Rectal smooth muscle tissue (tissue), 1 donor: Measurements from ENCODE around the gene RARS2.
A peak's percentile ranks its signal among the peaks of the same experiment; 100 is the strongest.

Experiments used
- H3K27ac ChIP-seq: one replicate; pipeline ENCODE4 v1.7.0; 2013; ENCODE audit warnings: low read depth, low read length, inconsistent platforms
- H3K27me3 ChIP-seq: one replicate; pipeline ENCODE4 v1.7.0; 2013; ENCODE audit warnings: low read length; ENCODE audit not compliant: control insufficient read depth, insufficient read depth
- H3K36me3 ChIP-seq: one replicate; pipeline ENCODE4 v1.7.0; 2013; ENCODE audit warnings: low read length; ENCODE audit not compliant: control insufficient read depth, insufficient read depth
- H3K4me1 ChIP-seq: one replicate; pipeline ENCODE4 v1.7.0; 2013; ENCODE audit warnings: low read length; ENCODE audit not compliant: control insufficient read depth, insufficient read depth
- H3K4me3 ChIP-seq: one replicate; pipeline ENCODE4 v1.7.0; 2013; ENCODE audit warnings: low read length
- H3K9ac ChIP-seq: one replicate; pipeline ENCODE4 v1.7.0; 2013; ENCODE audit warnings: low read length

RARS2 gene

GRCh38 chr6:87483929-87484328, 105.9 kb downstream of the RARS2 start:
- Histone ChIP-seq H3K4me1 (no peaks in the 10 kb centered on the region), H3K4me3 (no peak overlapping the region), H3K27ac (no peak overlapping the region), H3K27me3 (no peaks in the 10 kb centered on the region), H3K9ac (no peak overlapping the region), H3K36me3 (no peaks in the 10 kb centered on the region)

GRCh38 chr6:87482366-87482765, 107.4 kb downstream of the RARS2 start:
- Histone ChIP-seq H3K27ac (no peak overlapping the region), H3K4me3 (no peak overlapping the region), H3K27me3 (no peaks in the 10 kb centered on the region), H3K36me3 (no peaks in the 10 kb centered on the region), H3K9ac (no peak overlapping the region), H3K4me1 (no peaks in the 10 kb centered on the region)

GRCh38 chr6:87481931-87482330, 107.9 kb downstream of the RARS2 start:
- Histone ChIP-seq H3K27ac (no peak overlapping the region), H3K27me3 (no peaks in the 10 kb centered on the region), H3K9ac (no peak overlapping the region), H3K4me3 (no peak overlapping the region), H3K36me3 (no peaks in the 10 kb centered on the region), H3K4me1 (no peaks in the 10 kb centered on the region)

DNA sequence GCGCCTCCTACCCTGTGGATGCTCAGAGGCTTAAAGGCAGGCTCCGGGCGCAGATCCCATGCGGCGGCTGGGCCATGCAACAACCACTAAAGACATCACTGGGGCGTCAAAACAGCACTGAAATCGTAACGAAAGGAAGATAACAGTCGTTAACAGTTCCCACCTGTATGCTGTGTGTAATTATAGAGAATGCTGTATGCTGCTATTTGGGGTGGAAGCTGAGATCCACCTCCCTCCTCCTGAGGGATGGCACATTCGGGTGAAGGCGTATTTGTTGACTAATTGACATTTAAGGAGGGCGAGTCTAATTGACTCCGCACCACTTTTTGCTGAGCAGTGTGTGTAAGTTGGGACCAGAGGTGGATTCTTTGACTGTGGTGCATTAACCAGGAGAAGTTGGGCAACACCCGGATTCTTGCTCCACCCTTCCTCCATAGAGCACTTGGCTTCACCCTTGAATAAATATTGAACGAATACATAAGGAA, 116.3 kb downstream of the RARS2 start:
- H3K36me3 ChIP-seq = no peaks in the 10 kb centered on the region
- no peaks in the 10 kb centered on the region for H3K27me3 ChIP-seq
- H3K9ac ChIP-seq = peak overlapping the region; percentile 70
- H3K27ac ChIP-seq = peak overlapping the region; percentile 96
- peak overlapping the region; percentile 97 for H3K4me3 ChIP-seq
- peaks cover 5% of the 10 kb centered on the region for H3K4me1 ChIP-seq

DNA sequence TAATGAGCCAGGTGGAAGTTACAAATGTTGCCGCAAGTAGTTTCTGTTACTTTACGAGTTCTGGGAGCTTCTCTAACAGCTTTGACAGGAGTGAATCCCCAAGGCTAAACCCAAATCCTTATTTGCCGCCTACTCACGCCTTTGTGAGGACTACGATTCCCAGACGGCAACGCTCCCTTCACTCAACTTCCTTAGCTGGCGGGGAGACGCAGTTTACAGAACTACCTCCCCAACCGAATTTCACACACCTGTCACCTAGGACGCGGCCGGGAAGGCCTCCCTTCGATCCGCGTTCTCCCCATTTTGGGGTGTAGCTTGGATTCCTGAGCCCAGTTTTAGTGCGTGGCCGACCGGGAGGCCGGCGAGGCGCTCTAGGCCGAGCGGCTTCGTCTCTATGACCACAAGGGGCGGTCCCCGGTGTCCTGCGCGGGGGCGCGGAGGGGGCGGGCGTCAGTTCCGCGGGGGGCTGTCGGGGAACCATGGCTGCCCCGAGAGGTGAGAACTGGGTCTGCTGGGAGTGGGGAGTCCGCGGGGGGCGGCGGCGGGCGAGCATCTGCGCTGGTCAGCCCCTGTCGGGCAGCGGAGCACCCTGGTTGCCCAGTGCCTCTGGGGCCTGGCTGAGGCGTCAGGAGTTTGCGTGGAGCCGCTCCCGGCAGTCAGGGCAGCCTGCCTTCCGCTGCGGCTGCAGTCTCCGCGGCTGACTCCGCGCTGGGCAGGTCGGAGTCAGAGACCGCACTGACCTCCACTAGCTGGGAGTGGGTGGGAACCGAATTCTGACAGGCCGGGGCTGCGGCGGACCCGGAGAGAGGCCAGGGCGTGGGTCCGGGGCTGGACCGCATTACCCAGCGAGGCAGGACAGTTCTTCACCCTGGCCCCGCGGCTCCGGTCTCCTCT, 117.0 kb downstream of the RARS2 start, which contains the start of gene SLC35A1:
TSS of gene SLC35A1 (plus strand) at position 450 of the 894 bp plus-strand sequence. CDS start at position 480, 30 bp downstream.
- Histone ChIP-seq H3K4me3 (peak within 1 kb of the TSS; percentile 97), H3K9ac (peak within 1 kb of the TSS; percentile 93), H3K4me1 (peaks cover 5% of the 10 kb centered on the region), H3K27me3 (no peaks in the 10 kb centered on the region), H3K36me3 (no peaks in the 10 kb centered on the region), H3K27ac (peak within 1 kb of the TSS; percentile 96)

DNA sequence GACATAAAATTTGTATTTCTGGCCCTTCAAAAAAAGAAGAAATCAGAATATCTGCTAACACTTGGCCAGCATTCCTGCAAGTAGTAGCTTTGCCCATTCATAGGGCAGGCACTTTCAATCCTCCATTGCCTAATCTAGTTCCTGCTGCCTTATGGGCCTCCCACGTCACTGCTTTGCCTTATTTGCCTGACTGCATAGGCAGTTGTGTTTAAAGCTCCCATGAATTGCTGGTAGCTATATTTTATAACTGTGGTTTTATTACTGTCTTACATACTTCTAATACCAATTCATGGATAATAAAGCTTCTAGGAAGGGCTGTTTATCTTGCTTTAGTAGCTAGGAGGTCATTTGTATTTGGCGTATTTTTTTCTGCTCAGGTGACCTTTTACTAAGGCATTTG, 124.7 kb downstream of the RARS2 start:
- no peak overlapping the region for H3K27ac ChIP-seq
- no peaks in the 10 kb centered on the region for H3K4me1 ChIP-seq
- no peak overlapping the region for H3K4me3 ChIP-seq
- no peaks in the 10 kb centered on the region for H3K27me3 ChIP-seq
- H3K36me3 ChIP-seq = no peaks in the 10 kb centered on the region
- H3K9ac ChIP-seq = no peak overlapping the region
